Right atrium auricular region (tissue), 2 donors: ENCODE measurements around the gene ANKRD39. TPM values are rescaled to one million over a fixed set of nuclear protein-coding genes. Genes with fewer than 3 reads are reported as not detected.
"Not testable (repeated sequence)": the region's sequence is repeated elsewhere in the genome, so short reads cannot be mapped to it uniquely, and the experiment has no call there.

Experiments
- DNase-seq: peaks from one replicate; pipeline ENCODE4 v3.0.0-alpha.2; 2019; ENCODE audit warnings: low spot score
- H3K27ac ChIP-seq, 2 donors: fragments of 200-600 bp; sonication (generic); 1 replicate in 1 of 2; 2 replicates in 1 of 2; pipeline ENCODE4 v1.5.1; 2016 to 2019
- H3K27me3 ChIP-seq, 2 donors: fragments of 200-600 bp; sonication (generic); one replicate each; pipeline versions ENCODE4 v1.5.1 to v1.6.0; 2017 to 2019
- H3K36me3 ChIP-seq: fragments of 200-600 bp; sonication (generic); one replicate; pipeline ENCODE4 v1.5.1; 2016
- H3K4me1 ChIP-seq, 2 donors: fragments of 200-600 bp; sonication (generic); one replicate each; pipeline versions ENCODE4 v1.5.1 to v1.6.0; 2017 to 2019
- H3K4me3 ChIP-seq, 2 donors: fragments of 200-600 bp; sonication (generic); 1 replicate in 1 of 2; 2 replicates in 1 of 2; pipeline ENCODE4 v1.5.1; 2017 to 2019; ENCODE audit warnings: mild to moderate bottlenecking in 1 of 2, moderate library complexity in 1 of 2
- H3K9me3 ChIP-seq, 2 donors: fragments of 200-600 bp; sonication (generic); one replicate each; pipeline ENCODE4 v1.5.1; 2019
- CTCF ChIP-seq, 2 donors: fragments of 200-600 bp; sonication (generic); IDR thresholded peaks; one replicate each; pipeline ENCODE4 v1.5.1; 2019; ENCODE audit warnings: antibody characterized with exemption in 2 of 2
- total RNA-seq, 2 donors: library from RNA; depleted of rRNA; stranded (reverse); fragments of >200 nt; gene quantifications; one replicate each; pipeline ENCODE4 v1.1.0, GENCODE V29; 2016

ANKRD39 gene
- total RNA-seq, 2 donors from 2014 or later, result 8.7 to 12.2 TPM

- no peak for TF ChIP-seq CTCF (IDR thresholded peaks at IDR 0.05)
- no peak for DNase-seq
- peak overlapping the region; percentile 59 to 64 for H3K27ac ChIP-seq
- no peaks in the 10 kb centered on the region for H3K9me3 ChIP-seq
- H3K27me3 ChIP-seq, result no peaks in the 10 kb centered on the region
- H3K36me3 ChIP-seq, result peaks cover 6% of the 10 kb centered on the region
- peaks cover 0 to 32% of the 10 kb centered on the region in 2 donors for H3K4me1 ChIP-seq
- H3K4me3 ChIP-seq, result no peak overlapping the region
Observed at GRCh38 chr2:96809951-96810782, 47.6 kb downstream of the ANKRD39 start.

DNA sequence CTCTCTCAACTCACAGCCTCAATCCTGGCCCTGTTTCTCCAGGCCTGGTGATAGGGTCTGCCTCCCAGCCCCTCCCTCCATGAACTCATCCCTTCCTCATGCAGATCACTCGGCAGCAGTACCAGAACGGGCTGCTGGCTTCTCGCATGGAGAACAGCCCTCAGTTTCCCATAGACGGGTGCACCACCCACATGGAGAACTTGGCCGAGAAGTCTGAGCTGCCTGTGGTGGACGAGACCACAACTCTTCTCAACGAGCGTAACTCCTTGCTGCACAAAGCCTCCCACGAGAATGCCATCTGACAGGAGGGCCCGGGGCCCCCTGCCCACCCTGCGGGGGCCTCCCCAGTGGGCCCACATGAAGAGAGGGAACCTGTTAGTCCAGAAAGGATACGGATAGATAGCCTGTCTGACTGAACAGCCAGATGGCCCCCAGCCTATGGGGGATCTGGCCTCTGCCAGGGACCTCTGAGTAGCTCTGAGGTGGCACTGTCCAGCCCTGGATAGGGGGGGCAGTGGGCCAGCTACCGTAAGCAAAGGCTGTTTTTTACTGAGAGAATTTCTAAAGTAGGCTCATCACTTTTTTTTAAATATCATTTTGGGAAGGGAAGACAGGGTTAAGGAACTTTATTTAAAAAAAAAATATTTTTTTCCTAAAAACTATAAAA is 48.5 kb downstream of the ANKRD39 start:
- no peak for DNase-seq
- Histone ChIP-seq H3K36me3 (peaks cover 6% of the 10 kb centered on the region), H3K27ac (peak overlapping the region; percentile 59 to 64), H3K4me1 (peaks cover 0 to 28% of the 10 kb centered on the region in 2 donors), H3K9me3 (no peaks in the 10 kb centered on the region), H3K27me3 (no peaks in the 10 kb centered on the region), H3K4me3 (no peak overlapping the region)
- no peak for TF ChIP-seq CTCF (IDR thresholded peaks at IDR 0.05)

GRCh38 chr2:96808176-96808837 is 49.5 kb downstream of the ANKRD39 start:
- H3K4me1 ChIP-seq, result peaks cover 0 to 28% of the 10 kb centered on the region in 2 donors
- TF ChIP-seq CTCF (IDR thresholded peaks at IDR 0.05), result no peak
- H3K27ac ChIP-seq, result no peak overlapping the region
- H3K36me3 ChIP-seq, result peaks cover 6% of the 10 kb centered on the region
- H3K27me3 ChIP-seq, result no peaks in the 10 kb centered on the region
- H3K4me3 ChIP-seq, result no peak overlapping the region
- no peak for DNase-seq
- H3K9me3 ChIP-seq, result no peaks in the 10 kb centered on the region

GRCh38 chr2:96807127-96807471 is 50.7 kb downstream of the ANKRD39 start:
- no peak overlapping the region for H3K4me3 ChIP-seq
- H3K36me3 ChIP-seq, result peaks cover 14% of the 10 kb centered on the region
- H3K9me3 ChIP-seq, result no peaks in the 10 kb centered on the region
- no peaks in the 10 kb centered on the region for H3K27me3 ChIP-seq
- H3K27ac ChIP-seq, result no peak overlapping the region
- no peak for TF ChIP-seq CTCF (IDR thresholded peaks at IDR 0.05)
- H3K4me1 ChIP-seq, result peaks cover 0 to 25% of the 10 kb centered on the region in 2 donors
- no peak for DNase-seq

GRCh38 chr2:96806468-96807126 is 51.2 kb downstream of the ANKRD39 start:
- Histone ChIP-seq H3K27me3 (no peaks in the 10 kb centered on the region), H3K27ac (no peak overlapping the region), H3K4me3 (no peak overlapping the region), H3K4me1 (peaks cover 0 to 21% of the 10 kb centered on the region in 2 donors), H3K9me3 (no peaks in the 10 kb centered on the region), H3K36me3 (peaks cover 19% of the 10 kb centered on the region)
- no peak for DNase-seq
- no peak for TF ChIP-seq CTCF (IDR thresholded peaks at IDR 0.05)

GRCh38 chr2:96805946-96806345 is 51.9 kb downstream of the ANKRD39 start:
- not testable (repeated sequence) for H3K4me3 ChIP-seq, H3K27ac ChIP-seq, DNase-seq, H3K9me3 ChIP-seq, H3K27me3 ChIP-seq
- Histone ChIP-seq H3K36me3 (peaks cover 24% of the 10 kb centered on the region), H3K4me1 (peaks cover 0 to 14% of the 10 kb centered on the region in 2 donors)
